Tibial nerve (tissue), 3 donors: ENCODE measurements around the gene FRYL.

Source experiments
- CTCF ChIP-seq, 5 experiments: fragments of 200-600 bp in 3 of 5; fragments of 450-650 bp in 2 of 5; sonication (generic) in 3 of 5; IDR thresholded peaks; one replicate each; pipeline ENCODE4 v1.5.1; 2016 to 2019; ENCODE audit warnings: antibody characterized with exemption in 5 of 5, mild to moderate bottlenecking in 3 of 5, moderate library complexity in 2 of 5
- POLR2A ChIP-seq, 2 donors: fragments of 450-650 bp; IDR thresholded peaks; one replicate each; pipeline ENCODE4 v1.6.1; 2017; ENCODE audit warnings: antibody characterized with exemption in 2 of 2, mild to moderate bottlenecking in 2 of 2, moderate library complexity in 2 of 2

- no peak for TF ChIP-seq POLR2A (IDR thresholded peaks at IDR 0.05)
- TF ChIP-seq CTCF (IDR thresholded peaks at IDR 0.05) = no peak
Measured at GRCh38 chr4:48645225-48645794, 134.8 kb downstream of the FRYL start.
